Stimulated activated CD8-positive, alpha-beta memory T cell treated with anti-CD3 and anti-CD28 coated beads, Interleukin-12 subunit alpha, Interleukin-12 subunit beta, amount 100 ng/mL, for 24 hours (primary cell): Measurements from ENCODE around the gene PTGFRN.
"Not testable (repeated sequence)": the region's sequence is repeated elsewhere in the genome, so short reads cannot be mapped to it uniquely, and the experiment has no call there.

Source experiments
- DNase-seq: peaks from one replicate; pipeline ENCODE4 v3.0.0-alpha.2; 2020; ENCODE audit errors: extremely low read depth

Gene PTGFRN

DNA sequence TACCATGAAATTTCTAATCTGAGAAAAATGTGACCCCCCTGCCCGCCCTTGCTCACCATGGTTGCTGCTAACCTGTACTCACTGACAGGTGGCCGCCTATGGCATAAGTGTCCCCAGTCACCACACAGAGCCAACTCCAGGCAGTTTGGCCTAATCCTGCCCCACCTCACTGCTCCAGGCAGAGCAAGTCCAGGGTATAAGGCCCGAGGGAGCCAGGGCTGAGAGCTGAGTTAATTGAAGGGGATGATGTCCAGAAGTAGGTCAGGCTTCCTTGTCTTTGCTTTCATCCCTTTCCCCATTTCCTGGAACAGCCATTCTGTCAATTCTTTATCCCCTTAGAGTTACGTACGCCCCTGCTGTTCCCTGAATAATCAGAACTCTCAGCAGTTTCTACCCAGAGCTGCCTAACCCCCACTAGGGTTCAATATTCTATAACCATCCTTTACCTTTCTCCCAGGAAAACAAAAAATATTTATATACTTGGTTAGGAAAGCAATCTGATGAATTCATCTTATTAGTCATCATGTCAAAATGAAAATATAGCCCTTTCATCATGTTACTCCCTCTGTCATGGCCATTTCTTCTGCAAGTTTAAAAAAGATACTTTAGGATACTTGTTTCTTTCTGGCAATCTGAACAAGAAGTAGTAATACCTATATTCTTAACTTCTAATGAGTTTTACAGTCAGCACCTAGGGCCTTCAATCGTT lies 62.4 kb downstream of the PTGFRN start:
- DNase-seq, result no peak

DNA sequence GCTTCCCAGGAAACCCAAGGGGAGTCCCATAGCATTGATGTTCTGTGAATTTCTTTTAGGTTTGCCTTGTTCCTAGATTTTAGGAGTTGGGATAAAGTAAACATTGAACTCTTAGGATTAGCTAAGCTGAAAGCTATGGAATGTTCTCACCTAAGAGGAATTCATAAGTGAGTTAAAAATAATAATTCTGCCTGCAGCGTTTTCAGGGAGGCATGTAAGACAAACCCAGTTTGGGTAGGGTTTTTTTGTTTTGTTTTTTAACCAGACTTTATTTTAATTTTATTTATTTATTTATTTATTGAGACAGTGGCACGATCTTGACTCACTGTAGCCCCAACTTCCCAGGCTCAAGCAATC lies 62.9 kb downstream of the PTGFRN start:
- no peak for DNase-seq

DNA sequence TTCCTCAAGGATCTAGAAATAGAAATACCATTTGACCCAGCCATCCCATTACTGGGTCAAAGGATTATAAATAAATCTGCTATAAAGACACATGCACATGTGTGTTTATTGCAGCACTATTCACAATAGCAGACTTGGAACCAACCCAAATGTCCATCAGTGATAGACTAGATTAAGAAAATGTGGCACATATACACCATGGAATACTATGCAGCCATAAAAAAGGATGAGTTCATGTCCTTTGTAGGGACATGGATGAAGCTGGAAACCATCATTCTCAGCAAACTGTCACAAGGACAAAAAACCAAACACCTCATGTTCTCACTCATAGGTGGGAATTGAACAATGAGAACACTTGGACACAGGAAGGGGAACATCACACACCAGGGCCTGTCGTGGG lies 70.6 kb downstream of the PTGFRN start:
- DNase-seq, result not testable (repeated sequence)

DNA sequence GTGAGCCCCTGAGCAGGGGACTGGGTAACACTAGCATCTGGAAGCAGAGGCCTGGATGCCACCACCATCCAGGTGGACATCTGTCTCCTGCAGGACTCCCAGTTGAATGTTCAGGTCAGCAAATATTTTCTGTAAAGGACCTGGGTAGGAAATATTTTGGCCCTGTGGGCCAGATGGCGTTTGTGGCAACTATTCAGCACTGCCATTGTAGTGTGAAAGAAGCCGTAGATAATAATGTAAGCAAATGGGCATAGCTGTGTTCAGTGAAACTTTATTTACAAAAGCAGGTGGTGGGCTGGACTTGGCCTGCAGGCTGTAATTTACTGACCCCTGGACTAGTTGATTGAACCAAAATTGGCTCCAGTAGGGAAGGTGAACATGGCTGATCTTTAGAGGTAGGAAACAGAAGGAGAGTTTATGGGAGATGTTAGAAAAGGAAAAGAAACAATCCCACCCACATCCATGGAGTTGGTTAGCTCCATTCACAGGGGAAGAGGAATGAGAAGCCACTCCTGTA lies 71.9 kb downstream of the PTGFRN start:
- DNase-seq, result no peak

DNA sequence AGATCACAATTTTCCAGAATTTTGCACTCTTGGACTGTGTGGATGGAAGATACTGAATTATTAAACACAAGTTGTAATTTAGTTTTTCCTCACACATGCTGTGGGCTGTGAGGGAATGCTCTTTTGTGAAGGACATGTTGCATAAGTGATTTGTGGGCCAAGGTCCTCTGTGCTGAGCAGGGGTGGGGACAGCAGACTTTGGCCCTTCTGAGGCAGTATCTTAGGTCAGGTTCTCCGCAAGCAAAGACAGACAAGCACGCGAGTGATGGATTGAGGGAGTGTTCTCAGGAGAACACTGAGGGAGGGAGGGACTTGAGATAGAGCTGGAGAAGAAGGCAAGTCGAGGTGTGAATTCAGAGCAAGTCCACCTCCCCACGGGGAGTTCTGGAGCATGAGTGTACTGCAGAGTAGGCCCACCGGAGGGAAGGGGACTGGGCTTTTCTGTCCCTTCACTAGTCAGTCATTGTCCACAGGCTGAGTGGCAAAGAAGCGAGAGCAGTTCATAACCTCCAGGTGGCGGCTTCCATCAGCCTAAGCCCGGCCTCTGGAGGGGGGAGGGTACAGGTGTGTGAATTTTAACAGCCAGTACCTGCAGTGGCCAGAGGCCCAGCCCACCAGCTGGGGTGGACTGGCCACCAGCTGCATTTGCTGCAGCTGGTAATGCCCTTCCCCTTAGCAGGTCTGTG lies 72.7 kb downstream of the PTGFRN start:
- DNase-seq, result no peak

DNA sequence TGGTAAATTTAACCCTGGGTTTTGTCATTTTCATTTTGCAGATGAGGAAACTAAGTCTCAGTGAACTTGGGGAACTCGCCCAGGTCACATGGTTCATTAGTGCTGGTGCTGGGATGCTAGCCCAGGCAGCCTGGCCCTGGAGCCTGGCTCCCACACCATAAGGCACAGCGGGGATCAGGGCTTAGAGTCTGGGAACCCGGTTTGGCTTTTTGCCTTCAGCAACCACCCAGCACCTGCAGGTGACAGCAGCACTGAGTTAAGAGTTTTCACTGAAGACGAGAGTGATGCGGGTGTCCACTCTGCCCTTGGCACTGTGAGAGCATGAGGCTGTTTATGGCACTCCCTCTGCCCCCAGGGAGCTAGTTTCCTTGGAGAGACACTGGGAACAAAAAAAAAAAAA lies 73.4 kb downstream of the PTGFRN start:
- DNase-seq, result no peak

DNA sequence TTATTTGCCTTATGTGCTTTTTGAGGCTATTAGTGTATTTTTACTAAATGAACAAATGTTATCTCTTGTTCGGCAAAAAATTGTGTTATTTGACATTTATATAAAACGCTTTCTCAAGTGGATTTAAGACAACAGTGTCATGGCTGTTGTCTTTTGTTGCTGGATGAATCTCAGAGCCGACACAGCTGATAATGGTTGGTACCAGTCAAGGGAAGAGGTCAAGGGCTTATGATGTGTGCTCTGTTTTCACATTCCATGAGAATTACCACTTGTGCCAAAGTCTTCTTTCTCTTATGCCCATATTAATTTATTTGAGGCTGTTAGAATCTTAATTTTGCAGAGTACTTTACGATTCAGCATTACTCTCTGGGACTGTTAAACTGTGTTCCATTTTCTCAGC lies 74.0 kb downstream of the PTGFRN start:
- DNase-seq, result no peak

DNA sequence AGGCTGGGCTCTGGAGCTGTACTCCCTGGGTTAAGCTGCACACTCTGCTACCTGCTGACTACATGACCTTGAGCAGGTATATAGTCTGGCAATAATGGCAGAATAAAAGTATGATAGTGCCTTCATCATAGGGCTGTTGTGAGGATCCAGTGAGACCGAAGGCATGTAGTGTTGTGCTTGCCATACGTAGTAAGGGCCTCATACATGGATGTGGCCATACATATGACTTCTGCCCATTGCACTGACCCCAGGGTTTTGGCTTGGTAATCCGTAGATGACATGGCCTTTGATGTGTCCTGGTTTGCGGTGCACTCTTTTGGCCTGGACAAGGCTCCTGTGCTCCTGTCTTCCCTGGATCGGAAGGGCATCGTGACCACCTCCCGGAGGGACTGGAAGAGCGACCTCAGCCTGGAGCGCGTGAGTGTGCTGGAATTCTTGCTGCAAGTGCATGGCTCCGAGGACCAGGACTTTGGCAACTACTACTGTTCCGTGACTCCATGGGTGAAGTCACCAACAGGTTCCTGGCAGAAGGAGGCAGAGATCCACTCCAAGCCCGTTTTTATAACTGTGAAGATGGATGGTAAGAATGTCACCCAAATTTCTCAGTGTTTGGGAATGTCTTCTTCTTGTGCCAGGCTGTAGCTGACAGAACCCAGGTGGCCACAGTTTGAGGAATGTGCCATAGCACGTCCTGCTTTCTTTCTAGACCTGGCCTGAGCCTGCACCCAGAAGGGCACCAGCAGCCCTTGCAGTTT lies 74.9 kb downstream of the PTGFRN start:
- no peak for DNase-seq

DNA sequence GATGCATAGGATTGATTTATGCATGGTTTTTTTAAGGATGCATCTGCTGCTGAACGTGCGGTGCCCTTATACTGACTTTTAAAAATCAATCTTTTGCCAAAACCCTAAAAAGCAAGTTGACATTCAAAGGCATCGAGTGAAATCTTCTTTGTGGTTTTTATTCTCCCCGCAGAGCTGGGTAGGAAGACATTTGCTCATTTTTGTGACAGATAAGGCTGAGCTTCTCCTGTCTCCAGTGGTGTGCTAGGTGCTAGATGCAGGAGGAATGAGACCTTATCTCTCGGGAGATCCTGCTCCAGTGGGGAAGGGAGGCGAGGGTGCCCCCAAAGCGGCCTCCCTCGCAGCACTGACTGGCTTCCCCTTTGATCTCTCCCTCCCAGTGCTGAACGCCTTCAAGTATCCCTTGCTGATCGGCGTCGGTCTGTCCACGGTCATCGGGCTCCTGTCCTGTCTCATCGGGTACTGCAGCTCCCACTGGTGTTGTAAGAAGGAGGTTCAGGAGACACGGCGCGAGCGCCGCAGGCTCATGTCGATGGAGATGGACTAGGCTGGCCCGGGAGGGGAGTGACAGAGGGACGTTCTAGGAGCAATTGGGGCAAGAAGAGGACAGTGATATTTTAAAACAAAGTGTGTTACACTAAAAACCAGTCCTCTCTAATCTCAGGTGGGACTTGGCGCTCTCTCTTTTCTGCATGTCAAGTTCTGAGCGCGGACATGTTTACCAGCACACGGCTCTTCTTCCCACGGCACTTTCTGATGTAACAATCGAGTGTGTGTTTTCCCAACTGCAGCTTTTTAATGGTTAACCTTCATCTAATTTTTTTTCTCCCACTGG lies 76.9 kb downstream of the PTGFRN start:
- DNase-seq, result no peak

DNA sequence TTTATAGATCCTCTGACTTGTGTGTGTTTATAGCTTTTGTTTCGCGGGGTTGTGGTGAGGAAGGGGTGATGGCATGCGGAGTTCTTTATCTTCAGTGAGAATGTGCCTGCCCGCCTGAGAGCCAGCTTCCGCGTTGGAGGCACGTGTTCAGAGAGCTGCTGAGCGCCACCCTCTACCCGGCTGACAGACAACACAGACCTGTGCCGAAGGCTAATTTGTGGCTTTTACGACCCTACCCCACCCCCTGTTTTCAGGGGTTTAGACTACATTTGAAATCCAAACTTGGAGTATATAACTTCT lies 77.5 kb downstream of the PTGFRN start:
- no peak for DNase-seq

DNA sequence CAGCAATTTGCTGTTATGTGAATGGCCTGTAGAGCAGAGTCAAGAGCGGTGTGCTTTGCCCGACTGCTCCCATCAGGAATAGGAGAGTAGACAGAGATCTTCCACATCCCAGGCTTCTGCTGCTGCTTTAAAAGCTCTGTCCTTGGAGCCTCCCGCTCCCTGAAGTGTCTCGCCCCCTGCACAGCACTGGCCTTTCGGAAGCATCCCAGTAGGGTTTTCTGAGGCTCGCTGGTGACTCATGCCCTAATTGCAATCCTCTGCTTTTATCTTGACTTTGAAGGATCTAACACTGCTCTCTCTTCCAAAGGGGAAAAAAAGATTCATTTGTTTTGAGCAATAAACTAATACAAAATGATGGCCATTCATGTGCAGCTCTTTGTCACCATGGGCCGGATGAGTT lies 78.5 kb downstream of the PTGFRN start:
- DNase-seq, result no peak

DNA sequence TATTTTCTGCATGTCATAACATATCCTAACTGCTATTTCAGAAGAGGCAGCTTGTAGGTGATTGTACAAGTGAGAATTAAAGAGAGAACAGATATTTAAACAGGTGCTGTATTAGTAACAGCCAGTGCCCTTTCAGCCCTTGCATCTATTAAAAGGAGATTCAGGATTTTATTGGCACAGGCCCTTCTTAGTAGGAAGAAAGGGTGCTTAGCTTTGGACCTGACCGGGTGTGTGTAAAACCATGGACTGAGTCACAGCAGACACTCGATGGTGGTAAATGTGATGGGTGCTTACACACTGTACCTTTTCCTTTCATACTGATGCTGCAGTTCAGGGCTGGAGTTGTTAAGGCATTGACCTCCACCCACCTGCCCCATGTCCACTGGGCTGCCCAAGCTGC lies 79.2 kb downstream of the PTGFRN start:
- DNase-seq, result no peak

DNA sequence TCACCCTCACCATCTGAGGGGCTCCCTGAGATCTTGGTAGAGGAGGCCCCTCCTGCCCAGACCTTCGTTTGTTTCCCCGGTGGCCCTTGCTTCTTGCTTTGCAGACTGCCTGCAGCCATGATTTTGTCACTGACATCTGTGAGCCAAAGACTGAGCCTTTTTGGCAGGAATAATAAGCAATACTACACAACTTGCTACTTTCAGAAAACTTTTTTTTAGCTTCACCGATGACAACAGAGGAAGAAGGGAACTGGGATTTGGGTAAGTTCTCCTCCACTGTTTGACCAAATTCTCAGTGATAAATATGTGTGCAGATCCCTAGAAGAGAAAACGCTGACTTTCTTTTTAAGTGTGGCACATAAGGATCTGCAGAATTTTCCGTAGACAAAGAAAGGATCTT lies 80.1 kb downstream of the PTGFRN start:
- no peak for DNase-seq

DNA sequence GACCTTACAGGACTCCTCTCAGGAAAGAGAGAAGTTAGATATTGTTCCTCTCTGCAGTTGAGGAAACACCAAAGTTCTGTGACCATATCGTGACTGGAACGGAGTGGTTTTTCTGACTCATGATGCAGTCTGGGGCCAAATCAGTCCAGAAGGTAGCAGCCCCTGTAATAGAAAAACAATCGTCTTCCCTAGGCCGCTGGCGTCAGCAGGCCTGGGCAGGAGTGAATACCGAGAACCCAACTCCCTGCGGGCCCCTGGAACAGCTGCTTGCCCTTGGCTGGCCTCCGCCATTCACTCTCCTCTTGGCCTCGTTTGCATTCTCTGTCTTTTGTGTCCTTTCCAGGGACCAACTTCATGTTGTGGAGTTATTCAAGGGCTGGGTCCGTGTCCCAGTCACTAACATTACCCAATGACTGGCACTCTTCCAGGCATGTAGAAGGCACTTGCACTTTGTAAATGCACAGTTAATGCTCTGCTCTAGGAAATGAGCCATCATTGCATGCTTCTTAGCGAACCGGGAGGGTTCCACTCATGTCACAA lies 81.0 kb downstream of the PTGFRN start:
- DNase-seq, result no peak

DNA sequence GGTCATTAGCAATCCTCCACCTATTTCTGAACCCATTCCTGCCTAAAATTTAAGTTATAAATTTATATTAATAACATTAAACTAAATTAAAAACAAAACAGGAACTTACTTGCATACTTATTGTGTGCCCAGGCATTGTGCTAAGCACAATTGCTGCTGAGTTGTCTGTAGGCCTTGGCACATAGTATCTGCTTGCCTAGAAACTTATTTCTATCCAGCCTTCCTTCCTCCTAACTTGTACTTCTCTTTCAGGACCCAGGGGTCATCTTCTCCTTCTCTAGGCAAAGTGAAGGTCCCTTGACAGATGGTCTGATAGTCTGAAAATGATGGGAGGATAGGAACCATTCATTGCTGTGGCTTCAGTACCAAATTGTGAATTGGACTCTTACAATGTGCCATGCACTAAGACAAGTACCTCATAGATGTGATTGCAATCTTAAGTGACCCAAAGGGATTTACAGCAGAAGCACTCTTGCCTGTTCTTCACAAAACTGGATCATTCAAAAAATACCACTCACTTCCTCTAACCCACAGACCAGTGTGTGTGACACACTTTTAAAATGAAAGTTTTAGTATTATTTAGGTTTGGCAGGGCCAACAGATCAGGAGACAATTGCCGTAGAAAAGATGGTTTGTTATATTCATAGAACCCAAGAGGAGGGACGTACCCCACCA lies 81.6 kb downstream of the PTGFRN start:
- DNase-seq, result no peak

DNA sequence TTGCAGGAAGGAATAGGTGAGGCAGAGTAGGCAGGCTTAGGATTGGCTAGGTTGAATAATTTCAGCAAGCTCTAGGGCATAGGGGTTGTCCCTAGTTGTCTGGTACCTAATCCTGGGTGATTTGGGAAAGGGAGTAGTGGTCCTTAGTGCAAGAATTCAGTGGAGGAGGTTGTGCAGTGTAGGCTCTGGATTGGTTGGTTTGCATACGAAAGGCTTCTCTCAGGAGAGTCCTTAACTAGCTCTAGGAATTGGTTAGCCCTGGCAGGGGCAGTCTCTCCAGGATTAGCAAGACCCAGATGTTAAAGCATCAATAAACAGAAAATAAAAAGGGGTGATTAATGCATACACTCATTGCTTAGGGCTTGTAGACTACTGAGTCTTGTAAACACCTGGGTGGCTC lies 82.2 kb downstream of the PTGFRN start:
- DNase-seq, result no peak

DNA sequence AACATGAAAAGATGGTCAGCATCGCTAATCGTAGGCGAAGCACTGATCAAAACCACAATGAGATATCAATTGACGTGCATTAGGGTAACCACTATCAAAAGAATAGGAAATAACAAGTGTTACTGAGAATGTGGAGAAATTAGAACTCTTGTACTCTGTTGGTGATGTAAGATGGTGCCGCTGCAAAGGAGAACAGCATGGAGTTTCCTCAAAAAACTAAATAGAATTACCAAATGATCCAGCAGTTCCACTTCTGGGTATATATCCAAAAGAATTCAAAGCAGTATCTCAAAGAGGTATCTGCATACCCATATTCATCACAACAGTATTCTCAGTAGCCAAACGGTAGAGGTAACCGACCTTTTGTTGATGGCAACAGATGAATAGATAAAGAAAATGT lies 83.6 kb downstream of the PTGFRN start:
- no peak for DNase-seq

DNA sequence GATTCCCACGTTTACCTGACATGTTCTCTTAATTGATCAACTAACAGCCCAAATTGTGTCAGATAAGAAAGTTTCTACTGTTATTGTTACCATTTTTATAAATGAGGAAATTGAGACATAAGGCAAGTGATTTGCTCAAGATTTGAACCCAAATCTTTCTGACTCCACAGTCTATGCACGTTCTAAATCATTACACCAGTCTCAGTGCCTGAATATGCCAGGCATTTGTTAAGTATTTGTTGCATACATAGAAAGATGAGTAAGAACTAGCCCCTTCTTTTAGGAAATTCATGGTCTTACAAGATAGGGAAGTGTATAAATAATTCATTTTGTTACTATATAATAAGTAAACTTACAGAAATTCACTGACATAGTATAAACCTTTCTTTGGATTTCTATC lies 84.7 kb downstream of the PTGFRN start:
- no peak for DNase-seq

DNA sequence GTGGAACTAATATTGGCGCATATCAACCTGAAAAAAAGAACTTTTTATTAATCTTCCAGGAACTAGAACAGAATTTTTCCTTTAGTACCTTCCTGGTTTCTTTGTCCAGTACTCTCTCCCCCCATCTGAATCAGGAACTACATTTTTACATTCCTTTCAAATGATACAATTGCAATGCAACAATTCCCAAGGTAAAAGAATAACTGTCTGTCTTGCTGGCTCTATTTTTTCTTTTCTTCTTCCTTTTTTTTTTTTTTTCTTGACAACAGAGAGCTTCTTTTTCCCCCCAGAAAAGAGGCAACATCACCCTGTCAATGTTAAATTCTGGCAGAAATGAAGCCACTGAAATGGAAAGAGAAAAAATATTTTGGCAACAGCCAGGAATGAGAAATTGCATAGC lies 87.3 kb downstream of the PTGFRN start:
- DNase-seq, result no peak

DNA sequence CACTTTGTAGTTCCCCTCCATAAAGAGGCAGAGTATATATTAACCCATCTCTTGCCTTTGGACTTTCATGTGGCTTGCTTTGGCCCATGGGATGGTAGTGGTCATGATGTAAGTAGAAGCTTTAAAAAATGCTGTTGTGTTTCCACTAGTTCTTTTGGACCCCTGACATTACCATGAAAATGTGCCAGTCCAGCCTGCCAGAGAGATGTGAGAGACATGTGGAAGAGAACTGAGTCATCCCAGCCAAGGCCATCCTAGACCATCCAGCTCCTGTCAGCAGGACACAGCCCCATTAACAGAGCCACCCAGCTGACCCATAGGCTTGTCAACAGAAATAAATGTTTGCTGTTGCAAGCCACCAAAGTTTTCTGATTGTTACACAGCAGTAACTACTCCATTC lies 87.9 kb downstream of the PTGFRN start:
- no peak for DNase-seq

DNA sequence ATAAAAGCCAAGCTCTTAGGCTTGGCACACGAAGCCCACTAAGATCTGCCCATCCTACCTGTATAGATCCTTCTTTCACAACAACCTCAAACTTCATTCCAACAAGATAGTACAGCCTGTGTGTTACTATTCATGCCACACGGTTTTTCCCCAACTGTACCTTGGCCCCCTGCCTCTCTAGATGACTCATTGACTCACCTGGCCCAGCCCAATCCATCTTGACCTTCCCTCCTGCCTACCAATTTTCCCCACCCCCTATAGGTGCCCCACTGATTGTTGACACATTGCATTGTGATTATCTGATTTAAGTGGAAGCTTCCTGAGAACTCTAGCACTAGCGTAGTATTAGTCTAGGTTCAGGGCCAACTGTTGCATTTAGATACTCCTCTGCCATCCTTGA lies 89.9 kb downstream of the PTGFRN start:
- DNase-seq, result no peak
